DMS114 treated with DMSO at 0.1 percent for 48 hours (cell line): ENCODE data around the gene CEP128.

Experiments
- DNase-seq: peaks from one replicate; lab custom pipeline; 2025; ENCODE audit not compliant: unreplicated experiment; lab: John Stamatoyannopoulos, UW

CEP128 gene

DNA sequence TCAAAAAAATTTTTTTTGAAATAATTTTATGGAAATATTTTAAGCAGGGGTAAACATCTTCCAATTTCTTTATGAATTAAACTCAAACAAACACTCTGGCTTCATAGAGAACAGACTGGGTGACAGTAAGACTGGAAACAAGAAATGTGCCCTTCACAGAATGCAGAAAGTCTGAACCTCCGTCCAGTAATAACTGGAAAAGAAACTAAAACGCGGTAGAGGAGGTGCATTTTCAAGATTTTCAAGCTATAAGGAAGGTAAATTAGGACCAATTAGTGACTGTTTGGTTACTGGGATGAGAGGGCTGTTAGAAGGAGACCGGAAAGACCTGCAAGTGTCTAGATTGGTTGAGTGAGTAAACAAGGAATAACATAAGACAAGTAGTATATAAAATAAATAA, 245.7 kb downstream of the CEP128 start:
- no peak for DNase-seq

DNA sequence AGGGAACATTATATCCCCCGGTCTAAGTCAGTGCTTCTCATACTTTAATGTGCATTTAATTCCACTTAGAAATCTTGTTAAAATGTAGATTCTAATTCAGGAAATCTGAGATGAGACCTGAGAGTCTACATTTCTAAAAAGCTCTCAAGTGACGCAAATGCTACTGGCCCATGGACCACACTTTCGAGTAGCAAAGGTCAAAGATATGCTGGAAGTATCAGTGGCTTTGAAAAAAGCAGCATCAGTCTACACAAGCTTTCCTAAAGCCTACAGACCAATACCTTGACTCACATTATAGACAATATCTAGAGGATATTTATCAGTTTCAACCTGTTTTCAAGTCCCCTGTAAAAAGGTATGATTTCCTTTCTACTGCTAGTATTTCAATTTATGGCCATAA, 248.6 kb downstream of the CEP128 start:
- no peak for DNase-seq

- DNase-seq, result no peak
Measured at GRCh38 chr14:80681651-80682050, 259.9 kb downstream of the CEP128 start.

GRCh38 chr14:80679273-80679672, 262.3 kb downstream of the CEP128 start:
- DNase-seq, result no peak

- no peak for DNase-seq
Measured at GRCh38 chr14:80678436-80678835, 263.1 kb downstream of the CEP128 start.

- DNase-seq, result no peak
Measured at GRCh38 chr14:80669426-80669825, 272.1 kb downstream of the CEP128 start.

DNA sequence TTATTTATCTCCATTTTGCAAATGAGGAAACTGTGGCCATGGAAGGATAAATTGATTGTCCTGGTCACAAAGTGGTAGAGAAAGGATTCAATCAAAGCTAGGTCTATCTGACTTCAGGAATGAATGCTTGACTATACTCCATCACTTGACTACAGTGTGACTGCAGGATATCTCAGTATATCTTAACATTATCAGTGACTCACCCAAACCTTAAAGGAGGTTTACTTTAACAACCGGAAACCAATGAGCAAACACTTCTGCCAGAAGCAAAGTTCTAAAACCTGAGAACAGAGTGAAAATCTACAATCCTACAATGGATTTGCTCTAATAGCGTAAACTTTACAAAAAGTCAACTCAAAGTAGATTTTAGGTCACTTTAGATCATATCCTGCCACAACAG, 277.0 kb downstream of the CEP128 start:
- no peak for DNase-seq

DNA sequence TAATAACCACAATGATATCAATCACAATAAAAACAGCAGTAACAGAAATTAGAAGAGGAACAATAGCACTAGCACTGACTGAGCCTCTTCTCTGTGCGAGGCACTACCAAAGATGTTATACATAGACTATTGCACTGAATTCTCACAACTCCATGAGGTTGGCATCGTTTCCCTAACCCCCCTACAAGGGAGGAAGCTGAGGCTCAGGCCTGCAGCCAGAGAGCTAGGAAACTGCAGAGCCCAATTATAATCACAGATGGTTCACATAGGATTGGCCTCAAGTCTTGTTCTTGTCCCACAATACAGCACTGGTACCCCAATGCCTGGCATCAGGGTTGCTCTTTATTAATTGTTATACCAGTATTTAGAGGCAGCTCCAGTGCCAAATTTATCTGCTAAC, 278.0 kb downstream of the CEP128 start:
- no peak for DNase-seq

GRCh38 chr14:80659783-80660182, 281.8 kb downstream of the CEP128 start:
- DNase-seq, result no peak

GRCh38 chr14:80658733-80659132, 282.8 kb downstream of the CEP128 start:
- DNase-seq, result no peak

GRCh38 chr14:80658155-80658554, 283.4 kb downstream of the CEP128 start:
- no peak for DNase-seq

- DNase-seq, result no peak
Measured at GRCh38 chr14:80653956-80654355, 287.6 kb downstream of the CEP128 start.

- no peak for DNase-seq
Measured at GRCh38 chr14:80645667-80646413, 295.7 kb downstream of the CEP128 start.

DNA sequence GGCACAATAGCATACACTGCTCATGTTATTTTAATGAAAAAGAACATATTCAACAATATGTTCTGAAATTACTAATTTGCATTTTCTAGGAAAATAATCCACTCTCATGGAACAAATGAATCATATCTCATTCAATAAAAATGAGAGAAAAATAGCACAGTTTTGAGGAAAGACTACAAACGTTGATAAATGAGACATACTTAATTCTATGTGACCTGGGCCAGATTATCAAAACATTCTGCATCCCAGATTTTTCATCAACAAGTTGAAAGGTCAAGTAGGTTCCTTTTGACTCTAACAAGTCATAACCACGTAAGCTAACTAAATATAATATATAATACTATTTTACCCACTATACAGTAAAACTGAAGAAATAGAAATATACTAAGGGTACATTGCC, 296.7 kb downstream of the CEP128 start:
- DNase-seq, result no peak

DNA sequence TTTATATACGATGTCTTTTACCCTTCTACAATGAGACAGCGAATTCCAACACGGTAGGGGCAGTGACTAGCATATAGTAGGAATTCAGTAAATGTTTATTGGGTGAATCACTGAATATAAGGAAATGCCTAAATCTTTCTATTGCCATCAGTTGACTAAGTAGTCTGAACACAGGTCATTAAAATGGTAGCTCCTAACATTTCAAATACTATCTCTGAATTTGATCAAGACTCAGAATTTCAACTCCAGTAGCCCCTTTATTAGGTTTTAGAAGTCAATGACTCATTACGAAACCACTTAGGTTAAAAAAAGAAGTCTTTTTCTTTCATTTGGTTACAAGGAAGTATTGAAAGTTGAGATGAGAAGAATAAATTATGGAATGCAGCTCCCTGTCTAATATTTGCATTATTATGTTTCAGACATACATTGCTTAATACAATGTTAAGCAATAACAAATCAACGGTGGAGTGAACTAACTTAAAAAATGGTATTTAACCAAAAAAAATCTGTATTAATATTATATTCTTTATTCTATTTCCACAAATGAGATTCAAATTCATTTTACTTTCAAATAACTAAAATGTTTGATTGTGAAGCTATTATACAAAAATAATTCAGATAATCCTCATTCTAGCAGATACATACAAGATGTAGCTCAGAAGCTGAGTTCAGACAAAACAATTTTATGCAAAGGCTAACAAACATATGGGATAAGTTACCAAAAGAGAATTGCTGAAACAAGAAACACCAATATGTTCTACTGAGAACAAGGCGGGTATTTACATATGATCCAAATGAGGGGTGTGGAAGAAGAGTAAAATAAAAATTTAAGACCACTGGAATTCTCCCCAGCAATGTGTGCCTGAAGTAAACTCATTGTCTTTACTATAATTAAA, 302.7 kb downstream of the CEP128 start:
- DNase-seq, result no peak

GRCh38 chr14:80637756-80638619, 303.6 kb downstream of the CEP128 start:
- DNase-seq, result no peak

DNA sequence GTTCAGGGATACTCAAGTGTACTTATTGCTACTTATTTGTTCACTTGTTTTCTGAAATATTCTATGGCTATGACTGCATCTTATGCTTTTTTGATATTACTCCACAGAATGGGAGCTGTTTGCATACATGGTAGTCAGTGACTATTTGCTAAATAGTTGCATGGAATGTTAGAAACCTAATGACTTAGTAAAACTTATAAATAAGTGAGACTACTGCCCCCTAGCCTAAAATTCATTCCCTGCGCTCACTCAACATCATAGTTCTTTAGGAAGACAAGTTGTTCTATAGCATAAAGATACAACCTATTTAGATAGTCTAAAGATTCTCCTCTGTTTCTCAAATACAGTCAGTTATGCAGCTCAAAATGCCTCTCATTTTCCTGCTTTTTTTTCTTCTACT, 305.5 kb downstream of the CEP128 start:
- no peak for DNase-seq

- no peak for DNase-seq
Measured at GRCh38 chr14:80634106-80634758, 307.3 kb downstream of the CEP128 start.

GRCh38 chr14:80629606-80630005, 311.9 kb downstream of the CEP128 start:
- DNase-seq, result no peak

DNA sequence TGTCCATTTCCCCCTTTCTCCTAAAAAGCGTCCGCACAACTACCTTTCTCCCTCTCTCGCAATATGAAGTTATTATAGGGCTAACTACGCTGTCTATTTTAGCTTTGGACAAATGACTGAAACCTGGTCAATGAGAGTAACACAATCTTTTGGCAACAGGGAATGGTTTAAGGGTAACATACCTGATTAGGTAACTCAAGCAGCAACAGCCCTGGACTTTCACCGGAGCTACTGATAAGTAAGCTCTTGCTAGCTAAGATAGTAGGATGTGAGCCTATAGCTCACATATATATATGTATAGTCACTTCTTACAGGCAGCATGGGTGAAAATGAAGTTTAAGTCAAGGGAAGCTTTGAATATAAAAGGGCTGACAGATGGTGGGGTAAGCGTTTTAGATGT, 313.0 kb downstream of the CEP128 start:
- DNase-seq, result no peak

- DNase-seq, result no peak
Measured at GRCh38 chr14:80627745-80628144, 313.8 kb downstream of the CEP128 start.
